Activated CD8-positive, alpha-beta T cell treated with anti-CD3 and anti-CD28 coated beads, Interleukin-2, amount 10 ng/mL, durations not matched to agents 7 days and 5 days (primary cell): ENCODE data around the gene DUSP22. TPM values are rescaled to one million over a fixed set of nuclear protein-coding genes. Genes with fewer than 3 reads are reported as not detected.
"Not testable (repeated sequence)": the region's sequence is repeated elsewhere in the genome, so short reads cannot be mapped to it uniquely, and the experiment has no call there.

ENCODE experiments used
- ATAC-seq: fragments of 150-1000 bp; cut with Tn5 transposase; one replicate; pipeline ENCODE4 v1.10.0; 2021; ENCODE audit warnings: moderate library complexity
- CTCF ChIA-PET: fragments of 350-600 bp; sonication (Branson Sonifier 250); formaldehyde crosslinking; loops from one replicate; lab custom pipeline; 2021; ENCODE audit warnings: antibody characterized with exemption; lab: Charles Lee
- POLR2A ChIA-PET: fragments of 350-600 bp; sonication (Branson Sonifier 250); formaldehyde crosslinking; loops from one replicate; lab custom pipeline; 2021; ENCODE audit warnings: antibody characterized with exemption; lab: Charles Lee
- DNase-seq: peaks from one replicate; pipeline ENCODE4 v3.0.0-alpha.2; 2020
- H3K27ac Mint-ChIP-seq: one replicate; pipeline ENCODE4 v1.8.0; 2021; ENCODE audit warnings: mild to moderate bottlenecking, mixed read lengths
- H3K27me3 Mint-ChIP-seq: one replicate; pipeline ENCODE4 v1.8.0; 2021; ENCODE audit warnings: low read depth, mixed read lengths
- H3K36me3 Mint-ChIP-seq: one replicate; pipeline ENCODE4 v1.8.0; 2021; ENCODE audit warnings: low read depth, mixed read lengths
- H3K4me1 Mint-ChIP-seq: one replicate; pipeline ENCODE4 v1.8.0; 2021; ENCODE audit warnings: low read depth, mixed read lengths
- H3K4me3 Mint-ChIP-seq: one replicate; pipeline ENCODE4 v1.8.0; 2021; ENCODE audit warnings: mild to moderate bottlenecking, mixed read lengths
- H3K9me3 Mint-ChIP-seq: one replicate; pipeline ENCODE4 v1.8.0; 2022; ENCODE audit warnings: mixed read lengths; ENCODE audit not compliant: insufficient read depth
- total RNA-seq, 2 experiments: library from RNA; stranded (reverse); gene quantifications; one replicate each; pipeline ENCODE4 v1.2.3, GENCODE V29; 2021

Gene DUSP22
- total RNA-seq, 2 experiments from 2014 or later, result 32.6 to 33.2 TPM

- CTCF ChIA-PET, result interaction anchor here (1.1 kb wide), 1 partner anchor 19 kb away, joined by 3 read pairs; no protein-coding TSS in a partner anchor
- POLR2A ChIA-PET, result interaction anchor here (1.4 kb wide), 1 partner anchor 25 kb away, joined by 4 read pairs; the partner anchor contains the start of gene IRF4
- no peak for ATAC-seq
- DNase-seq, result no peak
- Mint-ChIP-seq H3K9me3 (peaks cover 14% of the 10 kb centered on the region), H3K36me3 (no peaks in the 10 kb centered on the region), H3K27me3 (peaks cover 14% of the 10 kb centered on the region), H3K4me1 (no peaks in the 10 kb centered on the region), H3K4me3 (no peak overlapping the region), H3K27ac (no peak overlapping the region)
Measured at GRCh38 chr6:366389-367297, 74.4 kb downstream of the DUSP22 start.

GRCh38 chr6:367298-367794 is 75.1 kb downstream of the DUSP22 start:
- peaks cover 12% of the 10 kb centered on the region for H3K9me3 Mint-ChIP-seq
- ATAC-seq, result no peak
- H3K4me1 Mint-ChIP-seq, result no peaks in the 10 kb centered on the region
- H3K4me3 Mint-ChIP-seq, result no peak overlapping the region
- H3K27ac Mint-ChIP-seq, result no peak overlapping the region
- CTCF ChIA-PET, result no interaction called here
- POLR2A ChIA-PET, result no interaction called here
- DNase-seq, result no peak
- H3K36me3 Mint-ChIP-seq, result no peaks in the 10 kb centered on the region
- H3K27me3 Mint-ChIP-seq, result peaks cover 16% of the 10 kb centered on the region

- Mint-ChIP-seq H3K27me3 (peaks cover 22% of the 10 kb centered on the region), H3K4me1 (peaks cover 6% of the 10 kb centered on the region), H3K36me3 (no peaks in the 10 kb centered on the region), H3K9me3 (peaks cover 6% of the 10 kb centered on the region), H3K4me3 (no peak overlapping the region), H3K27ac (no peak overlapping the region)
- CTCF ChIA-PET, result no interaction called here
- DNase-seq, result no peak
- ATAC-seq, result no peak
- POLR2A ChIA-PET, result no interaction called here
Measured at GRCh38 chr6:367891-368630, 75.8 kb downstream of the DUSP22 start.

- Mint-ChIP-seq H3K9me3 (no peaks in the 10 kb centered on the region), H3K27me3 (peaks cover 32% of the 10 kb centered on the region), H3K4me1 (peaks cover 6% of the 10 kb centered on the region), H3K4me3 (no peak overlapping the region), H3K36me3 (no peaks in the 10 kb centered on the region), H3K27ac (no peak overlapping the region)
- no peak for ATAC-seq
- ChIA-PET POLR2A (no interaction called here), CTCF (no interaction called here)
- no peak for DNase-seq
Measured at GRCh38 chr6:369559-370431, 77.5 kb downstream of the DUSP22 start.

GRCh38 chr6:370555-370954 is 78.3 kb downstream of the DUSP22 start:
- DNase-seq, result no peak
- Mint-ChIP-seq H3K27ac (no peak overlapping the region), H3K9me3 (no peaks in the 10 kb centered on the region), H3K4me3 (no peak overlapping the region), H3K36me3 (no peaks in the 10 kb centered on the region), H3K27me3 (peaks cover 37% of the 10 kb centered on the region), H3K4me1 (peaks cover 6% of the 10 kb centered on the region)
- ATAC-seq, result no peak
- CTCF ChIA-PET, result no interaction called here
- POLR2A ChIA-PET, result no interaction called here

GRCh38 chr6:371851-372250 is 79.6 kb downstream of the DUSP22 start:
- H3K4me3 Mint-ChIP-seq, DNase-seq, ATAC-seq, H3K27ac Mint-ChIP-seq, H3K36me3 Mint-ChIP-seq, H3K4me1 Mint-ChIP-seq, POLR2A ChIA-PET, H3K9me3 Mint-ChIP-seq: not testable (repeated sequence)
- CTCF ChIA-PET, result interaction anchor here (0.7 kb wide), 1 partner anchor 18 kb away, joined by 4 read pairs; no protein-coding TSS in a partner anchor
- H3K27me3 Mint-ChIP-seq, result peaks cover 37% of the 10 kb centered on the region

GRCh38 chr6:372336-372911 is 80.1 kb downstream of the DUSP22 start:
- ChIA-PET CTCF (interaction anchor here (0.7 to 1.6 kb wide), 3 partner anchors 11 to 34 kb away, joined by 3 to 5 read pairs (median 4); no protein-coding TSS in a partner anchor), POLR2A (interaction anchor here (0.5 kb wide), 1 partner anchor 360 kb away, joined by 3 read pairs; no protein-coding TSS in a partner anchor)
- Mint-ChIP-seq H3K9me3 (no peaks in the 10 kb centered on the region), H3K27me3 (peaks cover 34% of the 10 kb centered on the region), H3K4me1 (peaks cover 14% of the 10 kb centered on the region), H3K36me3 (no peaks in the 10 kb centered on the region), H3K4me3 (no peak overlapping the region), H3K27ac (peak overlapping the region; percentile 16)
- no peak for ATAC-seq
- DNase-seq, result no peak

GRCh38 chr6:373031-373430 is 80.7 kb downstream of the DUSP22 start:
- CTCF ChIA-PET, result interaction anchor here (1.6 kb wide), 1 partner anchor 10 kb away, joined by 5 read pairs; no protein-coding TSS in a partner anchor
- Mint-ChIP-seq H3K27ac (peak overlapping the region; percentile 16), H3K36me3 (no peaks in the 10 kb centered on the region), H3K4me3 (no peak overlapping the region), H3K27me3 (peaks cover 31% of the 10 kb centered on the region), H3K4me1 (peaks cover 18% of the 10 kb centered on the region), H3K9me3 (no peaks in the 10 kb centered on the region)
- ATAC-seq (no peak), DNase-seq (no peak)
- POLR2A ChIA-PET, result no interaction called here

- no peaks in the 10 kb centered on the region for H3K36me3 Mint-ChIP-seq
- no peak overlapping the region for H3K4me3 Mint-ChIP-seq
- H3K4me1 Mint-ChIP-seq, result peaks cover 26% of the 10 kb centered on the region
- no peak for ATAC-seq
- H3K27me3 Mint-ChIP-seq, result peaks cover 31% of the 10 kb centered on the region
- ChIA-PET CTCF (interaction anchor here (1.6 kb wide), 1 partner anchor 9 kb away, joined by 5 read pairs; no protein-coding TSS in a partner anchor), POLR2A (no interaction called here)
- no peaks in the 10 kb centered on the region for H3K9me3 Mint-ChIP-seq
- DNase-seq, result no peak
- no peak overlapping the region for H3K27ac Mint-ChIP-seq
Measured at GRCh38 chr6:373773-374724, 81.8 kb downstream of the DUSP22 start.

GRCh38 chr6:374956-375355 is 82.7 kb downstream of the DUSP22 start:
- Mint-ChIP-seq H3K36me3 (no peaks in the 10 kb centered on the region), H3K4me3 (no peak overlapping the region), H3K27me3 (peaks cover 30% of the 10 kb centered on the region), H3K27ac (no peak overlapping the region), H3K4me1 (peaks cover 33% of the 10 kb centered on the region), H3K9me3 (no peaks in the 10 kb centered on the region)
- ATAC-seq (no peak), DNase-seq (no peak)
- POLR2A ChIA-PET, result interaction anchor here (0.6 to 1.4 kb wide), 2 partner anchors 17 to 1238 kb away, joined by 3 to 6 read pairs; partner anchors contain the start of gene IRF4
- CTCF ChIA-PET, result no interaction called here
